ENCODE data around the gene HIGD1C.

HIGD1C gene

DNA sequence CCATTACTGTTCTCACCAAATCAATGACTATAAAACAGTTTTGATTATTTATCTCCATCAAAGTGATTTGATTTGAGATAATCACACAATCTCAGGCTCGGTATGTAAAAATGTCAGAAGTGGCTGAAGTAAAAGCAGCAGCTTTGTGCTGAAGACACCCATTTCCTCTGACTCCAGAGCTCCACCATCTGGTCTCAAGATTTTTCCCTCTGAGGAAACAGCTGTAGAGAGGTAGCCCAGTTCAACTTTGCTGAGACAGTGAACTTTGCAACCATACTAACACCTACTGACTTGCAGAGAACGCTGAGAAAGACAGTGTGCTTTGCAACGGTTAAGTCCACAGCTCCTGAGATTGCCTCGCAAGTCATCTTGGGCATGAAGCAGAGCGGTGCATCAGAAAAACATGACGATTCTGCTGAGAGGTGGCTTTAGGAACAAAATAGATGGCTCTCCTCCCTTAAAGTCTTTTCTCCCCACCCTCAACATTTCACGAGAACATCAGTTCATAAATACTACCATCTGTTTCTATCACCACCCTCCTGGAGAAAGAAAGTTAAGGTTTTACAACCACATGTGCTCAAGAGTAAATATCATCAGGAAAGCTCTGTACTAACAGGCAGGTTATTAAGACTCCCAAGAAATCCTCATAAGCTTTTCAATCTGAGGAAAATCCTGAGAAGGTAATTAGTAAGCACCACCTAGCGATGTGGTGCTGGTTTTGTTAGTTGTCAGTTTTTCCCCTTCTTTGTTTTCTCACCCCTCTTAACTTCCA is 34.8 kb downstream of the HIGD1C start:
- Mint-ChIP-seq H3K36me3 (ENCODE audit: low read depth) (peaks cover 56% of the 10 kb centered on the region), H3K27me3 (no peaks in the 10 kb centered on the region), H3K9me3 (no peaks in the 10 kb centered on the region), H3K4me3 (no peak overlapping the region), H3K4me1 (ENCODE audit: low read depth) (peaks cover 40% of the 10 kb centered on the region), H3K27ac (peak overlapping the region; percentile 46)

DNA sequence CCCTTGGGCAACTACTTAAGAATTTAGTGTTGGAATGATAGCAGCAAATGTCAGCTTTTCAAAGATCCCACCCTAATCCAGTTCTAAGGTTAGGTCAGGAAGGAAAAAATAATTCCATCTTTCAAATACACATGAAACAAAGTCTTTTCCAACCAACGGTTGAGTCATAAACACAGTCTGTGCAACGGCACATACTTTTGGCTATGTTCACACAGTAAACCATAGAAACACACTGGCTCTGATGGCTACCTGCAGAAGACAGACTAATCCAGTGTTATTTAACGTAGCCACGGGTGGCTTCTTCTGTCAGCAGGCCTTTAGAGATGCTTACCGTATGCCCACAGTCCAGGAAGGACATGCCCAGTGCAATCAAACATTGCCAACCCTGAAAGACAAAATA is 35.7 kb downstream of the HIGD1C start:
- Mint-ChIP-seq H3K4me1 (ENCODE audit: low read depth) (peaks cover 40% of the 10 kb centered on the region), H3K9me3 (no peaks in the 10 kb centered on the region), H3K27me3 (no peaks in the 10 kb centered on the region), H3K36me3 (ENCODE audit: low read depth) (peaks cover 63% of the 10 kb centered on the region), H3K27ac (no peak overlapping the region), H3K4me3 (no peak overlapping the region)

DNA sequence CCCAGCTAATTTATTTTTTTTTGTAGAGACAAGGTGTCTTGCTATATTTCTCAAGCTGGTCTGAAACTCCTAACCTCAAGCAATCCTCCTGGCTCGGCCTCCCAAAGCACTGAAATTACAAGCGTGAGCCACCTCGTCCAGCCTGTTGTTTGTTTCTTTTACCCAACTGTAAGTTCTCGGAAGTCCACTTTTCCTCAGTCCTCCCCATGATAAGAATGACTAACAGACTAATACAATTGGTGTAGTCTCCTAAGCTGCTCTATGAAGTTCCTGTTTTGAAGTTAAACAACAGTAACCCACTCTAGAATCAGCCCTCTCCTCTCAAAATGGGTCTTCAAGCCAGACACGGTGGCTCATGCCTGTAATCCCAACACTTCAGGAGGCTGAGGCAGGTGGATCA is 36.5 kb downstream of the HIGD1C start:
- peaks cover 40% of the 10 kb centered on the region for H3K4me1 Mint-ChIP-seq (ENCODE audit: low read depth)
- no peaks in the 10 kb centered on the region for H3K27me3 Mint-ChIP-seq
- H3K4me3 Mint-ChIP-seq: no peak overlapping the region
- peaks cover 63% of the 10 kb centered on the region for H3K36me3 Mint-ChIP-seq (ENCODE audit: low read depth)
- no peak overlapping the region for H3K27ac Mint-ChIP-seq
- no peaks in the 10 kb centered on the region for H3K9me3 Mint-ChIP-seq

DNA sequence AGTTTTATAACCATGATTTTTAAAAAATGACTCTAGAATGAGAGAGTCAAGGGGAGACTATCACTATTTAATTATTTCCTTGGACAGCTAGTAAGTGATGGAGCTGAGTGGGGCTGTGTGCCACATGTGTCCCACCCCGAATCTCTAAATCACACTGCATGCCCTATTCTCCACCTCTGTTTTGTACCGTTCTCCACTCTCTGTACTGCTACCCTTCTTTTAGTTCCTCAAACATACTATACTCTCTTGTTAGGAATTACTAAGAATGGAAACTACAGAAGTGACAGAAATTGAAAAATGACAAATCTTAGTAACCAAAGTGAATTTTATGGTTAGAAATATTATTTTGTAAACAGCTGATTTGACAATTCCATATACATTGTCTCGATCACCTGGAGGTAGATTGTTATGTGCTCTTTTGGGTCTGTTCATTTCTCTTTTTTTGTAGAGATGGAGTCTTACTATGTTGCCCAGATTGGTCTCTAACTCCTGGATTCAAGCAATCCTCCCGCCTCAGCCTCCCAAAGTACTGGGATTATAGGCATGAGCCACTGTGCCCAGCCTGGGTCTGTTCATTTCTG is 37.9 kb downstream of the HIGD1C start:
- Mint-ChIP-seq H3K4me1 (ENCODE audit: low read depth) (peaks cover 33% of the 10 kb centered on the region), H3K36me3 (ENCODE audit: low read depth) (peaks cover 72% of the 10 kb centered on the region), H3K4me3 (no peak overlapping the region), H3K27me3 (no peaks in the 10 kb centered on the region), H3K27ac (peak overlapping the region; percentile 43), H3K9me3 (no peaks in the 10 kb centered on the region)

DNA sequence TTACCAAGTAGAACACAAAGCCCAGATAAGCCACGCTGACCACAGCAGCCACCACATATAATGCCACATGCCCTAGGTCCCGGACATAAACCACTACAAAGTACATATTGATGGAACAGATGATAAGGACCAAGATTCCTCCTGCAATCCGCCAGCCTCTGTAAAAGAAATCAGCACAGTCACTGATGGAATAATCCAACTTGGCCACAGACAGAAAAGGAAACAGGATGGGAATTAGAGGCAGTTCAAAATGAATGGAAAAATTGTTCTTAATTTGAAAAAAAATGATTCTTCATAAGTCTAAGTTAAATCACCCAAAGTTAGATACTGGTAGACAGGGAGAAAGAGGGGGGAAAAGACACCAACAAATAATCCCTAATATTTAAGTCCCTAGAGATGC is 38.4 kb downstream of the HIGD1C start:
- Mint-ChIP-seq H3K27ac (peak overlapping the region; percentile 57), H3K27me3 (no peaks in the 10 kb centered on the region), H3K36me3 (ENCODE audit: low read depth) (peaks cover 78% of the 10 kb centered on the region), H3K4me1 (ENCODE audit: low read depth) (peaks cover 27% of the 10 kb centered on the region), H3K4me3 (no peak overlapping the region), H3K9me3 (no peaks in the 10 kb centered on the region)

DNA sequence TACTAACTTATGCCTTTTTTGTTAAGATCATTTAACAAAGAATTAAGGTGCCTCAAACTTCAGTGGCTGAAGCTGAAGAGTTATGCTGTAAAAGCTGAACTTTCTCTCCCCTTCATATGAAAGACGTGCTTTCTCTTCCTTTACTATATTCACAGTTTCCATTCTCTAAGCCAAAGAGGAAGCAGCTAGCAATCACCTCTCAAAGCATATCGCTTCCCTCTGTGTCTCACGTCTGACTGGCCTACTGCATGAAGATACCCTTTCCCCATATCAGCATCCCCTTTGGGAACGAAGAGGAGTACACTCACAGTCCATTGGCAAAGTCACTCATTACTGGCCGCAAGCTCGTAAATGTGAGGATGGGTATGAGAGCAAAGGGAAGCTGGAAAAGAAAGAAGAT is 38.9 kb downstream of the HIGD1C start:
- Mint-ChIP-seq H3K4me3 (no peak overlapping the region), H3K27ac (peak overlapping the region; percentile 42), H3K4me1 (ENCODE audit: low read depth) (peaks cover 22% of the 10 kb centered on the region), H3K36me3 (ENCODE audit: low read depth) (peaks cover 76% of the 10 kb centered on the region), H3K27me3 (no peaks in the 10 kb centered on the region), H3K9me3 (no peaks in the 10 kb centered on the region)

DNA sequence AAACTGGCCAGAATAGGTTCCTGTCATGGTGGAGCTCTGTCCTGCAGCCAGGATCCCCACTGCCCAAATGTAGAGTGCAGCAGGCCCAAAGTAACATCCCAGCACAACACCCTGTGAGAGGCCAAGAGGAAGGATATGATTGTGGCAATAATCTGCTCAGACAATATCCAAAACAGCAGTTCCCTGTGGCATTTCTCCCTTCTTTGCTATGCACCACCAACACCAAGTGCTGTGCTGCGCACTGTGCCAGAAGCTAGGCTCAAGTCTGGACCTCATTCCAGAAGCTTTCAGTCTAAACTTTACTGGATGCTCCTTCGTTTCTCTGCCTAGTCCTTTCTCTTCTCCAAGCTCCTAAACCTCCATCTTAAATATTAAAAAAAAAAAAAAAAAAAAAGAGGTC is 40.5 kb downstream of the HIGD1C start:
- Mint-ChIP-seq H3K27ac (no peak overlapping the region), H3K4me3 (no peak overlapping the region), H3K27me3 (no peaks in the 10 kb centered on the region), H3K9me3 (no peaks in the 10 kb centered on the region), H3K4me1 (ENCODE audit: low read depth) (peaks cover 8% of the 10 kb centered on the region), H3K36me3 (ENCODE audit: low read depth) (peaks cover 71% of the 10 kb centered on the region)

DNA sequence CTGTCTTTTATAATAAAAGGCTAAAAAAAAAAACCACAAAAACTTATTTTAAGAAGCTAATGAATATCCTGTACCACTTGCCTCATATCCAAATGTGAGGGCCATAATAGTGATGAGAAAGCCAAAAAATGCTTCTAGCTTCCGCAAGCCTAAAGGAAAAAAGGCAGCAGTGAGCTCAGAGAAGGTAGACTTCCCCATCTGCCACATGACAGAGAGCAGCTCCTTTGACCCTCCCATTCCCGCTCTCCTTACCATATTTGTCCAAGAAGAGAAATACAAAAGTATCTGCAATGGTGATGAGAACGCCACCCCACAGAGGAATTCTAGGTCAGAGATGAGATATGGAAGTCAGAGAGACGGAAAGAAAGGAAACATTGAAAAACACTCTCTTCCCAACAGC is 46.7 kb downstream of the HIGD1C start:
- Mint-ChIP-seq H3K27ac (peak overlapping the region; percentile 61), H3K9me3 (no peaks in the 10 kb centered on the region), H3K4me1 (ENCODE audit: low read depth) (peaks cover 18% of the 10 kb centered on the region), H3K36me3 (ENCODE audit: low read depth) (peaks cover 63% of the 10 kb centered on the region), H3K27me3 (no peaks in the 10 kb centered on the region), H3K4me3 (no peak overlapping the region)

DNA sequence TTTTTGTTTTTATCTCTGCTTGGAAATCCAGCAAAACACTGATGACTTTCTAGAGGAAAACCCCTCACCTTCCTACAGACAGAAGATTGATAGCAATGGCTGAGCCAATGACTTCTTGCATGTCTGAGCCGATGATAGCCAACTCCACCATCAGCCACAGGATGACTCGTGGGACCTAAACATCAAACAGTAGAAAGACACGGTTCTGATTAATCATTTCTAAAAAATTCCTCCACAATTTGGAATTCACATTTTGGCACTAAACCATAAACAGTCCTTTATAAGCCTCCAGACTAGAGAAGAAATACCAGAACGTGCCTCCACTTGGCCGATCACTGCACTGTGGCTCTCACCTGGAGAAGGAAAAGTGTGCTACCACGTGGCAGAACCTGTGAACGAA is 47.9 kb downstream of the HIGD1C start:
- no peaks in the 10 kb centered on the region for H3K27me3 Mint-ChIP-seq
- no peaks in the 10 kb centered on the region for H3K9me3 Mint-ChIP-seq
- H3K36me3 Mint-ChIP-seq (ENCODE audit: low read depth): peaks cover 61% of the 10 kb centered on the region
- H3K4me1 Mint-ChIP-seq (ENCODE audit: low read depth): peaks cover 18% of the 10 kb centered on the region
- no peak overlapping the region for H3K4me3 Mint-ChIP-seq
- H3K27ac Mint-ChIP-seq: peak overlapping the region; percentile 46

DNA sequence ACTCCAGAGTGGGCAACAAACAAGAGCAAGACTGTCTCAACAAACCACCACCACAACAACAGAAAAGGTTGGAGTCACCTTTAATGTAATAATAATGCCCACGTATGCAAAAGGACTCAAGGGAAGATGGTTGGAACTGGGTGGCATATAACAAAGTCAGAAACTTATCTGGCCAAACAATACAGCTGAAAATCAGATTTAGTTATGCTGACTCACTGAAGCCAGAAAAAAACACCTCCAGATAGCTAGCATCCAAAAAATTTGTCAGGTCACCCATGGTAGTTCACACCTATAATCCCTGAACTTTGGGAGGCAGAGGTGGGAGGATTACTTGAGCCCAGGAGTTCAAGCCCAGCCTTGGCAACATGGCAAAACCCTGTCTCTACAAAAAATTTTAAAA is 49.5 kb downstream of the HIGD1C start:
- Mint-ChIP-seq H3K9me3 (no peaks in the 10 kb centered on the region), H3K36me3 (ENCODE audit: low read depth) (peaks cover 62% of the 10 kb centered on the region), H3K4me1 (ENCODE audit: low read depth) (peaks cover 18% of the 10 kb centered on the region), H3K4me3 (no peak overlapping the region), H3K27me3 (no peaks in the 10 kb centered on the region), H3K27ac (no peak overlapping the region)

DNA sequence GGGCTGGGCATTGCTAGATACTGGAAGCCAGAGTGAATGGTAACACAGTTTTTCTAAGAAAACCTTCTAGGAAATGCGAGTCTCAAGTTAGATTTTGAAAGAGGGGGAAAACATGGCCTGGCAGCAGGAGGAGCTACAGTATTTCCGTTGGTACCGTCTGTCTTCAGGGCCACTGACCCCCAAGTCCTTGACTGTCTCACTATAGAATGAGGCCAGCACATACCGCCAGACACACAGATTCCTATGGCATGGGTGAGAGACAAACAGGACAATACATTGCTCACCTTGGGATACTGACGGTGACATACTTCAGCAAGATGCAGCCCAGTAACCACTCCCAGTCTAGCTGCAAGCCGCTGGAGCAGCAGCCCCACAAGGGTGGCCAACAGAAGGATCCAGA is 52.2 kb downstream of the HIGD1C start:
- no peaks in the 10 kb centered on the region for H3K9me3 Mint-ChIP-seq
- no peak overlapping the region for H3K27ac Mint-ChIP-seq
- H3K36me3 Mint-ChIP-seq (ENCODE audit: low read depth): peaks cover 63% of the 10 kb centered on the region
- H3K4me1 Mint-ChIP-seq (ENCODE audit: low read depth): peaks cover 21% of the 10 kb centered on the region
- H3K4me3 Mint-ChIP-seq: no peak overlapping the region
- H3K27me3 Mint-ChIP-seq: no peaks in the 10 kb centered on the region

DNA sequence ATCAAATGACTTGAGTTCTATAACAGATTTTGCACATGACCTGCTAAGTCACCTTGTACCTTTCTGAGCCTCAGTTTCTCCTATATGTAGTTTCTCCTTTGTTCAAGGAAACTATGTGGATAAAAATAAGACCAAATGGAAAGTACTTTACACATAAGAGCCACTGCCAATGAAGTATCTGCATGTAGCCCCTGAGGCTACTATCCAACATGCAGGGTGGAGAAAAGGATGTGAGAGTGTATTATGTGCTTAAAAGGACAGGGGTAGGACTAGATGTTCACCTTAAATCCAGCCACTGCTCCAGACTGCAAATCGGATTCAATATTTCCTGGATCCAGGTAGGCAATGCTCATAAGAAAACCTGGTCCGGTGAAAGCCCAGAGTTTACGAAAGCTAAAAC is 52.7 kb downstream of the HIGD1C start:
- Mint-ChIP-seq H3K9me3 (no peaks in the 10 kb centered on the region), H3K27ac (no peak overlapping the region)

DNA sequence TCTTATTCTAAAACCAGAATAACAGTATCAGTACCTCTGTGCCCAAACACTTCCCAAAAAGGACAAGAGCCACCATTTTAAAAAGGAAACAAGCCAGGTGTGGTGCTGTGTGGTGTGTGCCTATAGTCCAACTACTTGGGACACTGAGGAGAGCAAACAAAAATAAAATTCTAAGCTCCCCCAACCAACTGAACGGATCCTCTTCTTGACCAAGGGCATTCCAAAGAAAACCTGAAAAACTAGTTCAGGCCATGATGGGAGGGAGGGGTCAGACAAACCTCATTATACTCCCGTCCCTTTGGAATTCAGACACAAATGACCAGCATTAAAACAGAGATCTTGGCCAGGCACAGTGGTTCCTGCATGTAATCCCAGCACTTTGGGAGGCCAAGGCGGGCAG is 53.3 kb downstream of the HIGD1C start:
- Mint-ChIP-seq H3K27ac (peak overlapping the region; percentile 38), H3K27me3 (no peaks in the 10 kb centered on the region), H3K4me1 (ENCODE audit: low read depth) (peaks cover 20% of the 10 kb centered on the region), H3K9me3 (no peaks in the 10 kb centered on the region), H3K36me3 (ENCODE audit: low read depth) (peaks cover 52% of the 10 kb centered on the region), H3K4me3 (no peak overlapping the region)

More for the DNA sequence above, 52.7 kb downstream of the HIGD1C start:
- peaks cover 59% of the 10 kb centered on the region for H3K36me3 Mint-ChIP-seq (ENCODE audit: low read depth)
- H3K27me3 Mint-ChIP-seq: no peaks in the 10 kb centered on the region
- peaks cover 21% of the 10 kb centered on the region for H3K4me1 Mint-ChIP-seq (ENCODE audit: low read depth)
- no peak overlapping the region for H3K4me3 Mint-ChIP-seq

DNA sequence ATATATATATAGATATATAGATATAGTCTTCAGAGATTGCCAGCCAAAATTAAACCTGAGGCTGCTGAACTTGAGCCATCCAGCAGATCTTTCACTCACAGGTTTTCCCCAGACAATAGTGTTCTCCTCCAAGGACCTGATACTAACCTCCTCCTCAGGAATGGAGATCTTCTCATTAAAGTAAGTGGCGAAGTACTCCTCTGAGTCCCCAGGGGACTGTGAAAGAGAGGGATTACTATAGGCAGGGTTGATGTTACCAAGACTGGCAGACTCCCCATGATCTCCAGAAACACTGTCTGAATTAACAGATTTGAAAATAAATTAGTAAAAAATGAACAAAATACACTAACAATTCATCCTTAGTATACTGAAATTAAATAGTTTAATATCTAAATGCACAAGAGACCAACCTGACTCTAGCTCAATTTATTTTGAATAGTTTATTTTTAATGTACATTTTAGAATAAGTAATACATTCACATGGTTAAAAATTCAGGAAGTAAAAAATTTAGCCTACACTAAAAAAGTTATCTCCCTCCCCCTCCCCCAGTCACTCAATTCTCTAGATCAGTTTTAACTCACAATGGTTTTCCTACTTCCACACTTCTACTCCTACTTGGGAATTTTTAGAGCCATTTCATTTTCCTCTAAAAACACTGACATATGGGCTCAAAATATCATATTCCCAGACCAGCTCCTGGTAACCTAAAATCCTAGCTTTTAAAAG is 56.1 kb downstream of the HIGD1C start:
- peaks cover 41% of the 10 kb centered on the region for H3K4me1 Mint-ChIP-seq (ENCODE audit: low read depth)
- no peaks in the 10 kb centered on the region for H3K9me3 Mint-ChIP-seq
- H3K27me3 Mint-ChIP-seq: no peaks in the 10 kb centered on the region
- H3K4me3 Mint-ChIP-seq: peak overlapping the region; percentile 40
- peak overlapping the region; percentile 73 for H3K27ac Mint-ChIP-seq
- H3K36me3 Mint-ChIP-seq (ENCODE audit: low read depth): peaks cover 39% of the 10 kb centered on the region

DNA sequence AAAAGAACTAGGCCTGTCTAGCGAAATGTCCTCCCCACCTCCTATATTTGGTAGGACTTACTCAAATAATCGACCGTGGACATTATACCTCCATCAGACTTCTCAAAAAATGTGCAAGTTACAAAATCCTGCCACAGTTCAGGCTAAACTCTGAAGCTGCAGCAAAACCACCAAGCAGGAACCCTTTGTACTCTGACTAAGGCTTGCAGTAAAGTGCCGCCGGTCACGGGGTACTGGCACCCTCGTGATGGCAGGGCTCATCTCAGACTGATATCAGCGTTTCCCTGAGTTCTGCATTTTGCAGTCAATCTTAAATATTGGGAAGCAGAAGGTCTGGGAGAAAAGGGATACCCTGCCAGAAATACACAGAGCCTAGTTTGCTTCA is 56.7 kb downstream of the HIGD1C start:
- H3K27me3 Mint-ChIP-seq: no peaks in the 10 kb centered on the region
- H3K27ac Mint-ChIP-seq: peak overlapping the region; percentile 73
- peaks cover 42% of the 10 kb centered on the region for H3K4me1 Mint-ChIP-seq (ENCODE audit: low read depth)
- H3K36me3 Mint-ChIP-seq (ENCODE audit: low read depth): peaks cover 35% of the 10 kb centered on the region
- no peaks in the 10 kb centered on the region for H3K9me3 Mint-ChIP-seq
- H3K4me3 Mint-ChIP-seq: peak overlapping the region; percentile 40

Data from stimulated activated naive CD8-positive, alpha-beta T cell treated with anti-CD3 and anti-CD28 coated beads, Interleukin-15, Interleukin-2, amounts not matched to agents 100 ng/mL and 50 ng/mL, for 24 hours (primary cell).